ENCODE results near the gene TLL2.

GRCh38 chr10:96357038-96357620 is 156.6 kb downstream of the TLL2 start:
- no peak for TF ChIP-seq CTCF (IDR thresholded peaks at IDR 0.05)
- no peak for TF ChIP-seq POLR2AphosphoS5 (IDR thresholded peaks at IDR 0.05; ENCODE audit: insufficient read depth in 1 of 2, low read depth in 1 of 2)
